Measurements from ENCODE around the gene TRMT44. TPM values are rescaled to one million over a fixed set of nuclear protein-coding genes. Genes with fewer than 3 reads are reported as not detected.
"Not testable (repeated sequence)": the region's sequence is repeated elsewhere in the genome, so short reads cannot be mapped to it uniquely, and the experiment has no call there.

The TRMT44 gene
- total RNA-seq, 1 donor from 2014 or later: 17.9 TPM

DNA sequence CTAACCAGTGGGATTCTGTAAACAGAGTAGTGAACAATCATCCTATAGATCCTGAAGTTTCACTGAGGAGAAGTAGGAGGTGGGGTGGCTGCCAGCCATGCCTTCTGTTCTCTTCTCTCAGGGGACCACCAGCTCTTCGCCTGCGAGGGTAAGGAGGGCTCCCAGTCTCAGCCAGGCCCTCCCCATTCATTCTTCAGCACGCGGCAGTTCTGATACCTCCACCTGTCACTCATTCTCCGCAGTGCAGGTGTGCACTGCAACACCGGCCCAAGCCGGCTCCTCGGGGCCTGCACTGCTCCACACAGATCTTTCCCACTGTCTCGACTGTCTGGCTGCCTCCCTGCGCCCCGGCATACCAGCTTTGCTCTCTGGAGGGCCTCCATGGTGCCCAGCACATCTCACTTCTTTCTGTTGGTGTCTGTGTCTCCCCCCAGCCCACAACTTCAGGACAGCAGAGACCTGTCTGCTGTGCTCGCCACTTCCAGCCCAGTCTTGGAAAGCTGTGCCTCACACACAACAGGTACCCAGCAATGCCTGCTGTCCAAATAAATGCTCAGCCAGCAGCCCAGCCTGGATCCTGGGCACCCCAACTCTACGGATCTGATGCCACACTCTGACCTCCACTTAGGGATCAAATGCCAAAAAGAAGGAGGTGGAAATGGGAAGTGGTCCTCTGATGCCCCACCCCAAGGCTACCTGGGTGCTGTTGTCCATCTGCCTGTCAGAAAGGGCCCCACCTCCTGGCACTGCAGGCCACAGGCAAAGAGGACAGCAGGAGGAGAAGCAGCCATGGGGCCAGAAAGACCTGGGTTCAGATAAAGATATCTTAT lies 29.0 kb upstream of the TRMT44 start:
- no peak for DNase-seq (ENCODE audit: low read depth)
- H3K4me3 ChIP-seq (ENCODE audit: low read depth, low read length): no peak overlapping the region
- TF ChIP-seq CTCF (conservative IDR thresholded peaks at IDR 0.05; ENCODE audit: low read depth, low read length): no peak

DNA sequence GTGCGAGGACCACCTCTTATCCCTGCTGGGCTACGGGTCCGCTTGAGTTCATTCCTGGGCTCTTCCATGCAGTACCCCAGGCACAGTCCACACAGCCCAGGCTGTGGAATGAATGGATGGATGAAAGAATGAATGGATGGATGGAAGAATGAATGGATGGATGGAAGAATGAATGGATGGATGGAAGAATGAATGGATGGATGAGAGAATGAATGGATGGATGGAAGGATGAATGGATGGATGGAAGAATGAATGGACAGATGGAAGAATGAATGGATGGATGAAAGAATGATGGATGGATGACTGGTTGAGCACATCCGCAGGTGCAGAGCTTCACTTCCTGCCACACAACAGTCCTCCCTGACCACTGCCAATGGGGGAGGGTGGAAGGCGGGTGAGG lies 28.3 kb upstream of the TRMT44 start:
- H3K4me3 ChIP-seq (ENCODE audit: low read depth, low read length): no peak overlapping the region
- TF ChIP-seq CTCF (conservative IDR thresholded peaks at IDR 0.05; ENCODE audit: low read depth, low read length): no peak
- no peak for DNase-seq (ENCODE audit: low read depth)

GRCh38 chr4:8414377-8414776 lies 26.2 kb upstream of the TRMT44 start:
- TF ChIP-seq CTCF (conservative IDR thresholded peaks at IDR 0.05; ENCODE audit: low read depth, low read length): no peak
- H3K4me3 ChIP-seq (ENCODE audit: low read depth, low read length): no peak overlapping the region
- DNase-seq (ENCODE audit: low read depth): no peak

- H3K4me3 ChIP-seq (ENCODE audit: low read depth, low read length): no peak overlapping the region
- DNase-seq (ENCODE audit: low read depth): no peak
- no peak for TF ChIP-seq CTCF (conservative IDR thresholded peaks at IDR 0.05; ENCODE audit: low read depth, low read length)
These were observed 23.4 kb upstream of the TRMT44 start for GRCh38 chr4:8417071-8417614.

GRCh38 chr4:8419222-8420041 lies 21.1 kb upstream of the TRMT44 start:
- DNase-seq (ENCODE audit: low read depth): peak; percentile 75
- no peak for TF ChIP-seq CTCF (conservative IDR thresholded peaks at IDR 0.05; ENCODE audit: low read depth, low read length)
- no peak overlapping the region for H3K4me3 ChIP-seq (ENCODE audit: low read depth, low read length)

GRCh38 chr4:8420151-8420550 lies 20.4 kb upstream of the TRMT44 start:
- DNase-seq (ENCODE audit: low read depth): not testable (repeated sequence)

GRCh38 chr4:8422327-8422726 lies 18.2 kb upstream of the TRMT44 start:
- no peak overlapping the region for H3K4me3 ChIP-seq (ENCODE audit: low read depth, low read length)
- no peak for DNase-seq (ENCODE audit: low read depth)
- TF ChIP-seq CTCF (conservative IDR thresholded peaks at IDR 0.05; ENCODE audit: low read depth, low read length): no peak

More at GRCh38 chr4:8420151-8420550, 20.4 kb upstream of the TRMT44 start:
- H3K4me3 ChIP-seq (ENCODE audit: low read depth, low read length): not testable (repeated sequence)
